A673 (cell line): Measurements from ENCODE around the gene INO80B.

Source experiments
- EZH2 ChIP-seq: fragments of 200-600 bp; sonication (generic); IDR thresholded peaks from 2 replicates; pipeline ENCODE4 v1.6.1; 2017; ENCODE audit warnings: borderline replicate concordance, low read depth, mild to moderate bottlenecking, mixed read lengths, antibody characterized with exemption, low read length; ENCODE audit not compliant: poor library complexity, severe bottlenecking
- TF ChIP-seq, protein P1 (sequence below): fragments of 300-800, 200-600 bp; sonication (generic); conservative IDR thresholded peaks from 2 replicates; pipeline ENCODE4 v1.5.1; 2017; ENCODE audit warnings: low read depth, mild to moderate bottlenecking, antibody characterized with exemption, low read length, moderate library complexity, mixed read lengths

DNA sequence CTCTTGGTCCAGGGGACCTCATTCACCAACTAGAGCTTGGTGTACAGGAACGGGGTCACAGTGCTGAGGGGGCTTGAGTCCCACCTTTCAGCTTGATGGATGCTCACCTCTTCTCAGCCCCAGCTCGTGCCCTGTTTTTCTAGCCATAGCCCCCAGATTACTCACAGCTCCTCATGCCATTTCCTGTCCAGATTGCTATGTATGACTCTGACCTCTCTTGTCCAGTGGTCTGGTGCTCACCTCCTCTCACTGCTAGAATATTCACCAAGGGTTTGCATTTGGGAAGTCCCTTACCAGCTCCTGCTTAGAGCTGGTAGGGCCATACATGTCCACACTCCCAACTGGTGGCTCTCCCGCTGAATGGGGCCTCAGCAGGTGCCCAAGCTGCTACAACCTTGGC, 38.7 kb downstream of the INO80B start:
- TF ChIP-seq, protein P1, sequence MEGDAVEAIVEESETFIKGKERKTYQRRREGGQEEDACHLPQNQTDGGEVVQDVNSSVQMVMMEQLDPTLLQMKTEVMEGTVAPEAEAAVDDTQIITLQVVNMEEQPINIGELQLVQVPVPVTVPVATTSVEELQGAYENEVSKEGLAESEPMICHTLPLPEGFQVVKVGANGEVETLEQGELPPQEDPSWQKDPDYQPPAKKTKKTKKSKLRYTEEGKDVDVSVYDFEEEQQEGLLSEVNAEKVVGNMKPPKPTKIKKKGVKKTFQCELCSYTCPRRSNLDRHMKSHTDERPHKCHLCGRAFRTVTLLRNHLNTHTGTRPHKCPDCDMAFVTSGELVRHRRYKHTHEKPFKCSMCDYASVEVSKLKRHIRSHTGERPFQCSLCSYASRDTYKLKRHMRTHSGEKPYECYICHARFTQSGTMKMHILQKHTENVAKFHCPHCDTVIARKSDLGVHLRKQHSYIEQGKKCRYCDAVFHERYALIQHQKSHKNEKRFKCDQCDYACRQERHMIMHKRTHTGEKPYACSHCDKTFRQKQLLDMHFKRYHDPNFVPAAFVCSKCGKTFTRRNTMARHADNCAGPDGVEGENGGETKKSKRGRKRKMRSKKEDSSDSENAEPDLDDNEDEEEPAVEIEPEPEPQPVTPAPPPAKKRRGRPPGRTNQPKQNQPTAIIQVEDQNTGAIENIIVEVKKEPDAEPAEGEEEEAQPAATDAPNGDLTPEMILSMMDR: no peak
- no peak for TF ChIP-seq EZH2
